HepG2 (cell line): ENCODE results near the gene MME. TPM values are rescaled to one million over a fixed set of nuclear protein-coding genes. Genes with fewer than 3 reads are reported as not detected.

Experiments
- ATAC-seq: fragments of 200-7000 bp; cut with Tn5 transposase; 3 replicates; pipeline ENCODE4 v1.9.1; 2020; ENCODE audit warnings: mild to moderate bottlenecking, moderate library complexity
- BruUV-seq: library from RNA; stranded (reverse); fragments of 400-500 nt; replicated peaks from 2 replicates; lab custom pipeline; 2021; lab: Mats Ljungman, UMichigan
- CTCF ChIA-PET: fragments of 300-600 bp; formaldehyde crosslinking; extraction: SDS; loops from one replicate; lab custom pipeline; 2021; ENCODE audit warnings: low total read pairs, inconsistent platforms, low intra/inter-chr PET ratio; lab: Yijun Ruan, JAX
- POLR2A ChIA-PET: fragments of 350-600 bp; sonication (Branson Sonifier 250); formaldehyde crosslinking; loops from one replicate; lab custom pipeline; 2020; ENCODE audit warnings: antibody characterized with exemption, inconsistent platforms; lab: Yijun Ruan, JAX
- DNase-seq: peaks from one replicate; pipeline ENCODE4 v3.0.0-alpha.2; 2015; ENCODE audit warnings: low spot score
- FAIRE-seq: peaks from 3 replicates; lab custom pipeline; 2011; peaks lifted over from hg19 to GRCh38; lab: Jason Lieb, UNC
- H2AFZ ChIP-seq: one replicate; pipeline ENCODE4 v1.6.1; 2011; ENCODE audit warnings: low read length, inconsistent platforms
- H3K27ac ChIP-seq: fragments of 300-600 bp; 3 replicates; pipeline ENCODE4 v1.8.0; 2011; ENCODE audit warnings: mixed run types, mild to moderate bottlenecking, mixed read lengths, low read length, inconsistent platforms; ENCODE audit not compliant: insufficient read depth; ENCODE audit errors: extremely low read length
- H3K27me3 ChIP-seq, 2 experiments: fragments of 200-600 bp in 1 of 2; 2 replicates in 1 of 2; 3 replicates in 1 of 2; pipeline versions ENCODE4 v1.6.0 to v1.8.0; 2011; ENCODE audit warnings: low read length in 2 of 2, mild to moderate bottlenecking in 2 of 2, moderate library complexity in 2 of 2, inconsistent platforms in 1 of 2; ENCODE audit not compliant: insufficient read depth in 2 of 2, control insufficient read depth in 1 of 2
- H3K36me3 ChIP-seq, 2 experiments: fragments of 200-600 bp in 1 of 2; replicated peaks in 1 of 2; 2 replicates in 1 of 2; 3 replicates in 1 of 2; pipeline versions ENCODE4 v1.5.1 to v1.8.0; 2011; ENCODE audit warnings: low read length in 2 of 2, inconsistent platforms in 1 of 2; ENCODE audit not compliant: insufficient read depth in 2 of 2, control insufficient read depth in 1 of 2
- H3K4me1 ChIP-seq: 2 replicates; pipeline ENCODE4 v1.5.1; 2012; ENCODE audit warnings: low read length, inconsistent platforms; ENCODE audit not compliant: insufficient read depth
- H3K4me2 ChIP-seq: 2 replicates; pipeline ENCODE4 v1.6.0; 2011; ENCODE audit warnings: low read depth, low read length, inconsistent platforms
- H3K4me3 ChIP-seq, 3 experiments: fragments of 200-600 bp in 1 of 3; sonication (generic), shearing (Covaris generic) in 1 of 3; replicated peaks in 1 of 3; 2 replicates each; pipeline ENCODE4 v1.5.1; 2011 to 2016; ENCODE audit warnings: low read length in 3 of 3, inconsistent platforms in 2 of 3, low read depth in 2 of 3, mild to moderate bottlenecking in 2 of 3, control low read depth in 1 of 3, mixed read lengths in 1 of 3; ENCODE audit not compliant: insufficient read depth in 1 of 3
- H3K79me2 ChIP-seq: one replicate; pipeline ENCODE4 v1.6.1; 2011; ENCODE audit warnings: low read length, inconsistent platforms; ENCODE audit not compliant: insufficient read depth
- H3K9ac ChIP-seq: 2 replicates; pipeline ENCODE4 v1.6.0; 2011; ENCODE audit warnings: mild to moderate bottlenecking, low read depth, low read length, inconsistent platforms; ENCODE audit not compliant: insufficient read depth
- H3K9me3 ChIP-seq: 2 replicates; pipeline ENCODE4 v1.5.1; 2012; ENCODE audit warnings: mild to moderate bottlenecking, low read length
- H4K20me1 ChIP-seq: 2 replicates; pipeline ENCODE4 v1.6.0; 2011; ENCODE audit warnings: inconsistent platforms, mild to moderate bottlenecking, low read length, moderate library complexity; ENCODE audit not compliant: insufficient read depth
- FOSL1 ChIP-seq: sonication (generic); formaldehyde crosslinking; IDR thresholded peaks from 2 replicates; pipeline ENCODE4 v1.9.0; 2021; ENCODE audit warnings: missing genetic modification reagents, borderline replicate concordance
- HOXA7 ChIP-seq: sonication (generic); formaldehyde crosslinking; IDR thresholded peaks from 2 replicates; pipeline ENCODE4 v1.8.1; 2022; ENCODE audit warnings: mild to moderate bottlenecking, missing genetic modification reagents, moderate library complexity
- JARID2 ChIP-seq: sonication (generic); formaldehyde crosslinking; IDR thresholded peaks from 2 replicates; pipeline ENCODE4 v1.8.1; 2023; ENCODE audit warnings: missing genetic modification reagents, inconsistent platforms; ENCODE audit not compliant: insufficient replicate concordance
- MAFF ChIP-seq: IDR thresholded peaks from 2 replicates; pipeline ENCODE4 v1.6.1; 2011; ENCODE audit warnings: low read depth, low read length, improper control_type of control experiment
- MAFK ChIP-seq, 2 experiments: IDR thresholded peaks in 1 of 2; conservative IDR thresholded peaks in 1 of 2; 2 replicates each; pipeline ENCODE4 v1.6.1; 2011; ENCODE audit warnings: improper control_type of control experiment in 2 of 2, low read length in 2 of 2
- RBFOX2 ChIP-seq: fragments of 200-400 bp; formaldehyde crosslinking; IDR thresholded peaks from 2 replicates; pipeline ENCODE4 v1.6.1; 2017; ENCODE audit warnings: low read depth, mild to moderate bottlenecking, low read length
- SALL2 ChIP-seq: sonication (generic); formaldehyde crosslinking; IDR thresholded peaks from 2 replicates; pipeline ENCODE4 v1.8.1; 2023; ENCODE audit warnings: mild to moderate bottlenecking, missing genetic modification reagents, inconsistent platforms
- ZNF549 ChIP-seq: sonication (generic); formaldehyde crosslinking; IDR thresholded peaks from 2 replicates; pipeline ENCODE4 v1.5.0; 2020; ENCODE audit warnings: missing genetic modification reagents
- WGBS: methylation state at CpG from one replicate; pipeline ENCODE4 v1.1.6; 2017; ENCODE audit warnings: low lambda C conversion rate; 5-methylcytosine and 5-hydroxymethylcytosine counted together
- in situ Hi-C: cut with HindIII; loops from 2 replicates; pipeline ENCODE4 v1.10.0; 2017; ENCODE audit warnings: low pct_unique_long_range_greater_than_20kb; ENCODE audit not compliant: extremely low pct_ligation_motif_present
- intact Hi-C: fragments of 100-400 bp; cut with micrococcal nuclease; formaldehyde crosslinking; loops from one replicate; pipeline ENCODE4 v1.10.0; 2022; ENCODE audit not compliant: unreplicated experiment
- polyA plus RNA-seq, 8 experiments: library from polyadenylated mRNA; depleted of rRNA in 3 of 8; stranded (reverse) in 7 of 8; unstranded in 1 of 8; fragments of >200 nt; fragmentation: Illumina TruSeq in 4 of 8; extraction: Trizol in 4 of 8; gene quantifications; 2 replicates each; pipeline versions ENCODE4 v1.2.1 to v1.2.3, GENCODE V29; 2011 to 2016; ENCODE audit warnings: low read depth in 4 of 8, missing spikeins in 1 of 8, mixed read lengths in 1 of 8; ENCODE audit not compliant: insufficient read depth in 1 of 8
- total RNA-seq, 5 experiments: library from RNA; depleted of rRNA; stranded (reverse); fragments of >200 nt; fragmentation: Illumina TruSeq; extraction: Trizol; gene quantifications; 2 replicates each; pipeline ENCODE4 v1.2.3, GENCODE V29; 2016; ENCODE audit warnings: low read depth in 1 of 5
- TF ChIP-seq, protein P1 (sequence below): sonication (generic); formaldehyde crosslinking; IDR thresholded peaks from 2 replicates; pipeline ENCODE4 v1.5.0; 2020; ENCODE audit warnings: mild to moderate bottlenecking, missing genetic modification reagents, moderate library complexity
- TF ChIP-seq, protein P2 (sequence below): sonication (generic); formaldehyde crosslinking; IDR thresholded peaks from 2 replicates; pipeline ENCODE4 v1.4.0; 2020; ENCODE audit warnings: mild to moderate bottlenecking, missing genetic modification reagents
- TF ChIP-seq, protein P3 (sequence below): sonication (generic); formaldehyde crosslinking; conservative IDR thresholded peaks from 2 replicates; pipeline ENCODE4 v1.4.0; 2020; ENCODE audit warnings: missing genetic modification reagents

Gene MME
- total and polyA plus RNA-seq, 2 of the 13 experiments (the other 11 are each of a cell fraction or from before 2014, with no cell fraction given): not detected

DNA sequence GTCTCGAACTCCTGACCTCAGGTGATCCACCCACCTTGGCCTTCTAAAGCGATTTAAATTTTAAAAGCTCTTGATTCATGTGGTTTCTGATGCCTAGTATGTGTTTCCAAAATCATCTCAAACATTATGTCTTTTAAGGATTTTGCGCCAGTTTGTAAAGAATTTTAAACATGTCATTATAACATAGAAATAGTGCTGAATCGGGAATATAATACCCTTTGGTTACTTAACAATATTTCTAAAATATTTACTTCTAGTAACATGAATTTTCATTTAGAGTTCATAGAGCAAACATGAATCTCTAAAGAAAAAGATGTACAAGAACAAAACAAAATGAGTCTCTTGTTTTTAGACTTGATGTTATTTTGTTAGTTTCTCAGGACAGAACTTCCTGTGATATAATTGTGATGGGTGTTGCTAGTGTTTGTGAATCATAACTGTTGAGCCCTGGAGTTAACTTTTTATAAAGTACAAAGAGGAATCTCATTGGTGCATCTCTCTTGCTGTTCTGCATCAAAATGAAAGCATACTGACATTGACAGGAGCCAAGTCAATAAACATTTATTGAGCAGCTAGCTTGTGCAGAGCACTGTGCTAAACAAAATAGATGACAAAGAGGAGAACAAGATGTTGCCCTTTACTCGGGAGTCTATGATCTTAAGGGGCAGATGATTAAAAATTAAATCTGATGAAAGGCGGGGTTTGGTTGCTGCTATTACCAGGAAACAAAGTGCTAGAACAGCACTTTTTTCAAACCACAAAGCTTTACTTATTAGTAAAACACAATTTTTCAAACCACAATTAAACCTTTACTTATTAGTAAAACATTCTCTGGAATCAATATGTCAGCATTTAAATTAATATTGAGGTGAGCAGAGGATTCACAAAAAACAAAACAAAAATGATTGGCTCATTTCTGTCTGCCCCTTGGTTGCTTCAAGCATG, 73.4 kb downstream of the MME start:
- 44% methylated on average over 6 of the region's 6 CpGs for WGBS
- no peaks in the 10 kb centered on the region for H3K79me2 ChIP-seq
- FAIRE-seq (no peak), ATAC-seq (no peak), DNase-seq (no peak)
- no peaks in the 10 kb centered on the region for H3K36me3 ChIP-seq
- no peak overlapping the region for H3K4me2 ChIP-seq
- no peak overlapping the region for H3K9ac ChIP-seq
- H2AFZ ChIP-seq: no peak overlapping the region
- no peak overlapping the region for H3K27ac ChIP-seq
- no peaks in the 10 kb centered on the region for H3K9me3 ChIP-seq
- TF ChIP-seq, protein P1, sequence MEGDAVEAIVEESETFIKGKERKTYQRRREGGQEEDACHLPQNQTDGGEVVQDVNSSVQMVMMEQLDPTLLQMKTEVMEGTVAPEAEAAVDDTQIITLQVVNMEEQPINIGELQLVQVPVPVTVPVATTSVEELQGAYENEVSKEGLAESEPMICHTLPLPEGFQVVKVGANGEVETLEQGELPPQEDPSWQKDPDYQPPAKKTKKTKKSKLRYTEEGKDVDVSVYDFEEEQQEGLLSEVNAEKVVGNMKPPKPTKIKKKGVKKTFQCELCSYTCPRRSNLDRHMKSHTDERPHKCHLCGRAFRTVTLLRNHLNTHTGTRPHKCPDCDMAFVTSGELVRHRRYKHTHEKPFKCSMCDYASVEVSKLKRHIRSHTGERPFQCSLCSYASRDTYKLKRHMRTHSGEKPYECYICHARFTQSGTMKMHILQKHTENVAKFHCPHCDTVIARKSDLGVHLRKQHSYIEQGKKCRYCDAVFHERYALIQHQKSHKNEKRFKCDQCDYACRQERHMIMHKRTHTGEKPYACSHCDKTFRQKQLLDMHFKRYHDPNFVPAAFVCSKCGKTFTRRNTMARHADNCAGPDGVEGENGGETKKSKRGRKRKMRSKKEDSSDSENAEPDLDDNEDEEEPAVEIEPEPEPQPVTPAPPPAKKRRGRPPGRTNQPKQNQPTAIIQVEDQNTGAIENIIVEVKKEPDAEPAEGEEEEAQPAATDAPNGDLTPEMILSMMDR (CRISPR knock-in tag): no peak
- TF ChIP-seq MAFF: peak; percentile 60
- TF ChIP-seq MAFK (conservative IDR thresholded peaks at IDR 0.05 in 1 of 2, IDR thresholded peaks at IDR 0.05 in 1 of 2; ENCODE audit: low read length in 2 of 2): peak; percentile 22 to 72; a peak in 3 of 4 replicates
- H3K27me3 ChIP-seq: no peaks in the 10 kb centered on the region; a peak in 1 of 5 replicates
- ChIA-PET POLR2A (no interaction called here), CTCF (no interaction called here)
- BruUV-seq: no TSS peak
- in situ Hi-C loops: no loop called here
- intact Hi-C loops: no loop called here
- no peak overlapping the region for H3K4me3 ChIP-seq
- no peaks in the 10 kb centered on the region for H4K20me1 ChIP-seq
- no peaks in the 10 kb centered on the region for H3K4me1 ChIP-seq

DNA sequence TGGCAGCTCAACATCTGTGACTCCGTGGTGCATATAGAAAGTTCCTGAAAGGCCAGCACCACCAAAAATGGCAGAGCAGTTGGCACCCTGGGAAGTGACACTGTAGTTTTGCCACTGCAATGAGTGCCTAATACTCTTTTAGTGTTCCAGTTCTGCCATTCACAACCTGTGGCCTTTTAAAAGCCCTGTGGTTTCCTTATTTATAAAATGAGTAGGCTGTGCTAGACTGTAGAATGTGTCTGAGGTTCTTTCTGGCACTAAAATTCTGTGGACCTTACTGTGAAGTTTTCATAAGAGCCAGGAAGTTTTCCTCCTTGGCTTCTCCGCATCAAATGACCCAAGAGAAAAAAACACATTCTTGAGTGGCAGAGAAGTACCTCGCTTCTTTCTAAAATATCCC, 74.1 kb downstream of the MME start:
- no peak for ATAC-seq
- DNase-seq: no peak
- H3K27me3 ChIP-seq: no peaks in the 10 kb centered on the region; a peak in 1 of 5 replicates
- no peak overlapping the region for H2AFZ ChIP-seq
- in situ Hi-C loops: no loop called here
- no peak overlapping the region for H3K27ac ChIP-seq
- WGBS: 41% methylated on average over 3 of the region's 3 CpGs
- H3K36me3 ChIP-seq: no peaks in the 10 kb centered on the region
- ChIA-PET POLR2A (no interaction called here), CTCF (no interaction called here)
- no peaks in the 10 kb centered on the region for H4K20me1 ChIP-seq
- no peak overlapping the region for H3K4me3 ChIP-seq
- intact Hi-C loops: no loop called here
- H3K4me1 ChIP-seq: no peaks in the 10 kb centered on the region
- no peak overlapping the region for H3K9ac ChIP-seq
- no TSS peak for BruUV-seq
- no peak for FAIRE-seq
- H3K4me2 ChIP-seq: no peak overlapping the region
- no peaks in the 10 kb centered on the region for H3K79me2 ChIP-seq
- H3K9me3 ChIP-seq: no peaks in the 10 kb centered on the region
- TF ChIP-seq FOSL1 (CRISPR knock-in tag) (no peak), JARID2 (CRISPR knock-in tag) (no peak), RBFOX2 (no peak), ZNF549 (no peak), HOXA7 (CRISPR knock-in tag) (no peak), SALL2 (CRISPR knock-in tag) (no peak)
- TF ChIP-seq, protein P2, sequence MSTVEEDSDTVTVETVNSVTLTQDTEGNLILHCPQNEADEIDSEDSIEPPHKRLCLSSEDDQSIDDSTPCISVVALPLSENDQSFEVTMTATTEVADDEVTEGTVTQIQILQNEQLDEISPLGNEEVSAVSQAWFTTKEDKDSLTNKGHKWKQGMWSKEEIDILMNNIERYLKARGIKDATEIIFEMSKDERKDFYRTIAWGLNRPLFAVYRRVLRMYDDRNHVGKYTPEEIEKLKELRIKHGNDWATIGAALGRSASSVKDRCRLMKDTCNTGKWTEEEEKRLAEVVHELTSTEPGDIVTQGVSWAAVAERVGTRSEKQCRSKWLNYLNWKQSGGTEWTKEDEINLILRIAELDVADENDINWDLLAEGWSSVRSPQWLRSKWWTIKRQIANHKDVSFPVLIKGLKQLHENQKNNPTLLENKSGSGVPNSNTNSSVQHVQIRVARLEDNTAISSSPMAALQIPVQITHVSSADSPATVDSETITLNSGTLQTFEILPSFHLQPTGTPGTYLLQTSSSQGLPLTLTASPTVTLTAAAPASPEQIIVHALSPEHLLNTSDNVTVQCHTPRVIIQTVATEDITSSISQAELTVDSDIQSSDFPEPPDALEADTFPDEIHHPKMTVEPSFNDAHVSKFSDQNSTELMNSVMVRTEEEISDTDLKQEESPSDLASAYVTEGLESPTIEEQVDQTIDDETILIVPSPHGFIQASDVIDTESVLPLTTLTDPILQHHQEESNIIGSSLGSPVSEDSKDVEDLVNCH: no peak
- TF ChIP-seq, protein P3, sequence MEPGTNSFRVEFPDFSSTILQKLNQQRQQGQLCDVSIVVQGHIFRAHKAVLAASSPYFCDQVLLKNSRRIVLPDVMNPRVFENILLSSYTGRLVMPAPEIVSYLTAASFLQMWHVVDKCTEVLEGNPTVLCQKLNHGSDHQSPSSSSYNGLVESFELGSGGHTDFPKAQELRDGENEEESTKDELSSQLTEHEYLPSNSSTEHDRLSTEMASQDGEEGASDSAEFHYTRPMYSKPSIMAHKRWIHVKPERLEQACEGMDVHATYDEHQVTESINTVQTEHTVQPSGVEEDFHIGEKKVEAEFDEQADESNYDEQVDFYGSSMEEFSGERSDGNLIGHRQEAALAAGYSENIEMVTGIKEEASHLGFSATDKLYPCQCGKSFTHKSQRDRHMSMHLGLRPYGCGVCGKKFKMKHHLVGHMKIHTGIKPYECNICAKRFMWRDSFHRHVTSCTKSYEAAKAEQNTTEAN (CRISPR knock-in tag): no peak
